GM21576 (cell line): ENCODE results near the gene TEX29.

Experiments used
- ATAC-seq: cut with Tn5 transposase; IDR thresholded peaks from one replicate; pipeline ENCODE4 v1.9.1; 2021; ENCODE audit warnings: mild to moderate bottlenecking, moderate library complexity; ENCODE audit not compliant: unreplicated experiment

TEX29 gene

GRCh38 chr13:111319998-111320911, at the start of gene TEX29:
Gene TEX29, plus strand, starts transcription at chr13:111320642. Its CDS starts 249 bp downstream, at chr13:111320891.
- no peak for ATAC-seq

- ATAC-seq = no peak
Measured at GRCh38 chr13:111270765-111271698, 49.4 kb upstream of the TEX29 start.

DNA sequence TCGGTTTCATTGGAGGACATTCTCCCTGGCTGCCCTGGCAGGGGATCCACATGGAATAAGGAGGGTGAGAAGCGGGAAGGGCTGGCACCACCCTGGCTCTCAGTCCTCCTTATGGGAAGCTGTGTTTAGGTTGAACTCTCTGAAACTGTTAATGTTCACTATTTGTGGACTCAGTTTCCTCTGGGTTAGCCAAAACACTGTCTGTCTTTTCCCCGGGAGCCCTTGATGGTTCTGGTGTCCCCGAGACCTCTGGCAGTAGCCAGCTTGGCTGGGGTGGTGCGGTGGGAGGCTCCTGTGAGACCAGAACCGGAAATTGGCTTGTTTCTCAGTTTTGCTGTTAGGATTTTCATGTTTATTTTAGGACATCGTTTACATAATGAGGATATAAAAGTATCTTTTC, 48.3 kb upstream of the TEX29 start:
- no peak for ATAC-seq

- no peak for ATAC-seq
Measured at GRCh38 chr13:111275382-111275781, 45.1 kb upstream of the TEX29 start.

DNA sequence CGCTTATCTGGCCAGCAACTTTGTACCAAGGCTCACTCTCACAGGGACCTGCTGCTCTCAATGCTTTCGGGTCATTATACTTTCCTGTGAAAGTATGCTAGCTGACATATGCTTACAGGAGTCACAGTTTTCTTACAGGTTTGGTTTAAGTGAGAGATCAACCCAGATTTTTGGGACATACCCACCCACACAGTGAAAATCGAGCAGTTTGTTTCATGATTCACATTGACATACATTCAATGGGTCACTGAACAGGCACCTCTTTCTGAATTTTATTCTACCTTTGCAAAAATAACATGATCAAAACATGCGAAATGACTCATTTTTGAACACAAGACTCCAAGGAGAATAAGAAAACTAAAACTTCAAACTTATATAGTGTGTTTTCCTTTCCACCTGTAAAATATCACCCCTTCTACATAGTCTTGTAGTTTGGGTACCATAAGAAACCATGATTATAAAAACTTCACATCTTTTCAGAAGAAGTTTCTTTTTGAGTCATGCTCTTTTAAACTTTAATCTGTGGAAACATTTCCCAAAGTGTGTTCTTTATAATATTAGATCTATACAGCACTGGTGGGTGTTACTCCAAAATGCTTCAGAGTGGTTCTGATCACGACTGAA, 44.3 kb upstream of the TEX29 start:
- no peak for ATAC-seq

- ATAC-seq = no peak
Measured at GRCh38 chr13:111278258-111278657, 42.2 kb upstream of the TEX29 start.

DNA sequence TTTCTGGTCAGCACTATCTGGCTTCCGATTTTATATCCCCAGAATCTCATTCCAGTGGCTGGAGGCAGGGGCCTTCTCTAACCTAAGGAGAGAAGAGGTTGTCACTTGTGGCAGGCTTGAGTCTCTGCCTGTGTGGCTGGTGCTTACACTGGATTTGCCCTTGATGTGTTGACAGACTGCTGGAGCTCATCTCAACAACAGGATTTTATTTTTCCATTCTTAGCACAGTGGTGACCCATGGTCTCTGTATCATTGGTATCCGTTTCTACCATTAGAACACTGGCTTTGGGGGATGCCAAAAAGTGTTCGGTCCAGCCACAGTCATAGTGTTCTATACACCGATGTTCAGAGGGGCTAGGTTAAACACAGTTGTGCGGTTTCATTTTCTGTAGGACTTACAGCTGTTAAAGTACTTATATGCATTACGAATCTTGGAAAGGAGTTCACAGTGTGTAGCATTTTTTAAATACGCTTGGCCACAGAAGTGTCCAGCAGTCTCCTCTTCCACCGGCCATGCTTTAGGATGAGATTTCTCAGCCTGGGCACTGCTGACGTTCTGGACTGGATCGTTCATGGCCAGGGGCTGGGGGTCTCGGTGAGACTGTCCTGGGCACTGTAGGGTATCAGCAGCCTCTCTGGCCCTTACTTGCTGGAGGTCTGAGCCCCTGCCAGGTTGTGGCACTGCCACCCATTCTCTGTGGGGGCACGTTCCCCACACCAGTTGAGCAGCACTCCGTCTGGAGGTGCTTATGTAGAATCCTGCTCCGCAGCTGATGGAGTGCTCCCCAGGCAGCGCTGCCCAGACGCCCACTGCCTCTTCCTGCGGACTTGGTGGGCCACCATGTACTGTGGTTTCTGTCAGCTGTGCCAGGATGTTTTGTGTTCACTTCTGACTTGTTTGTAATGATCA, 41.4 kb upstream of the TEX29 start:
- no peak for ATAC-seq

DNA sequence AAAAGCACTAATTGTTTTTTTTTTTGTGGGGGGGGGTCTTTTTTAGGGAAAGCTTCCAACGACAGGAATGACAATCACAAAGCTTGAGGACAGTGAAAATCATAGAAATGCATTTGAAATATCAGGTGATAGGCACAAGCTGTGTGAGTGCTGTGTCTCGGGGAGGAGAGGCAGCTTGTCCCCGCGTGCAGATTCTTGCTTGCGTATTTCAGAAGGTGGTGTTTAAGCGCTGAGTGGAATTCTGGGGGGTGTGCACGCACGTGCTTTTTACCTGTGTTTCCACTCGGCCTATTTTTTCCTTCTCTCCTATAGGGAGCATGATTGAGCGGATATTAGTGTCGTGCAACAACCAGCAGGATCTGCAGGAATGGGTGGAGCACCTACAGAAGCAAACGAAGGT, 40.2 kb upstream of the TEX29 start:
- no peak for ATAC-seq

DNA sequence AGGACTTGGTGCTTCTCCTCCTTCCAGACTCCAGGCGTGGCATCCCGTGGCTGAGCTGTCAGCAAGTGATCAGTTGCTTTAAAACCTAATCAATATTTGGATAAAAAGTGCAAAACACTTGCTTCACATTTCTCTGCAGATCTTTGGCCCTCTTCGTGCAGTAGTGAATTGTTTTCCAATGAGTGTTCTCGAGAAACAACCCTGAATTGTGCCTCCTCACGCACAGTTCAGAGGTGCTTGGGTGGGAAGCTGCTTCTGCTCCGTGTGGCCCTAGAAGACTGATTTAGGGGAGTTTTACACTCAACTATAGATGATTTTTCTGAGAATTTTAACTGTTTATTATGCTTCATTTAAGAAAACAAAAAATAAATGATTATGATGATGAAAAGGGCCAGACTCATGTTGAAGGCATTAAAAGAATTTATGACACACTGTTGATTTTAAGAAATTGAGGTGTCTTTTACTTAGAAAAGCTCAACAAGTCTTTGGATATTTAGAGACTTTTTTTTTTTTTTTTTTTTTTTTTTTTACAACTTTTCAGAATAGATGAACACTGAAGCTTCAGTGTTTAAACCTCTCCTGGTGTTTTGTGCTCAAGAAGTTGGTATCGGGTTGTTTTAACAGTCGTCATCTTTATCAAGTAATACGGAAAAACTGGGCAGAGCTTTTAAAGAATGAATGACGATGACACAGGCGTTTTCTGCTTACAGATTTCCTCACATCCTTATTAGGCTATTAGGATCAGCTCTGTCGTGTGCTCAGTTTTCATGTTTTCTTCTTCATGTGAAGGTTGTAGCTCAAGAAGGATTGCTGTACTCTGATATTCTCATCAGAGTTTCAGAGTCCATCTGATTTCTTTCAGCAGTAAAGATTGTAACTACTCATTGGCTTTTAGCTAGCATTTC, 39.5 kb upstream of the TEX29 start:
- no peak for ATAC-seq

DNA sequence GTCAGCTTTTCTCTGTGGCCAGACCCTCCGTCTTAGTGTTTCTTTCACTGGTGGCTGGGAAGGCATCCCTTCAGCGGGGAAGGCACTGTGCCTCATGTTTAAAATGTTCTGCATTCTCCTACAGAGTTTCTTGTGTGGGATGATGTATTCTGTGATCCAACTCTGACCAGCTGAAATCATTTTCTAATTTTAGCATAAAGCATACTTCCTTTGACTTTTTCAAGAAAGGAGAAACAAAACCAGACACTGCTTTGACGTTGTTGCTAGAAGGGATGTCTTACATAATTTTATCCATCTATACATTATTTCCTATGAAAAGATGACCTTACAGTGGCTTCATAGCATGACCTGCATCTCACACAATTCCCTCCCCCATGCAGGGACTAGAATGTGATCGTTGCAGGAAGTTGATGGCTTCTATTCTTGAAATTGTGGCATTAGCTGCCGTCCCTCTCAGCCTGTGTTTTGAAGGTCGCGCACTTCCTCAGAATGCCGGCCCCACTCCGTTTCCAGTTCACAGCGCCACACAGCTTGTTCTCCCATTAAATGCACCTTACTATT, 38.6 kb upstream of the TEX29 start:
- ATAC-seq = no peak

GRCh38 chr13:111282425-111282824, 38.0 kb upstream of the TEX29 start:
- ATAC-seq = no peak

DNA sequence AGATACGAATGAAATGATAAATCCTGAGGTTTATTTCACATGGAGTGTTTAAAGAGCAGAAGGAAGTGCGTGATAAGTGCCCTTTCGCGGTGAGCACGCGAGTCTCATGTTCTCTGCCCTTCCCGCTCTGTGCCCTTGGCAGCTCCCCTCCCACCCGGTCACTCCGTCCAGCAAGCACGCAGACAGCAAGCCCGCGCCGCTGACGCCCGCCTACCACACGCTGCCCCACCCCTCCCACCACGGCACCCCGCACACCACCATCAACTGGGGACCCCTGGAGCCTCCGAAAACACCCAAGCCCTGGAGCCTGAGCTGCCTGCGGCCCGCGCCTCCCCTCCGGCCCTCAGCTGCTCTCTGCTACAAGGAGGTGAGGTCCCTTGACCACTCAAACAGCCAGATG, 37.4 kb upstream of the TEX29 start:
- ATAC-seq = no peak

- no peak for ATAC-seq
Measured at GRCh38 chr13:111283457-111283856, 37.0 kb upstream of the TEX29 start.

GRCh38 chr13:111283991-111284390, 36.5 kb upstream of the TEX29 start:
- no peak for ATAC-seq

DNA sequence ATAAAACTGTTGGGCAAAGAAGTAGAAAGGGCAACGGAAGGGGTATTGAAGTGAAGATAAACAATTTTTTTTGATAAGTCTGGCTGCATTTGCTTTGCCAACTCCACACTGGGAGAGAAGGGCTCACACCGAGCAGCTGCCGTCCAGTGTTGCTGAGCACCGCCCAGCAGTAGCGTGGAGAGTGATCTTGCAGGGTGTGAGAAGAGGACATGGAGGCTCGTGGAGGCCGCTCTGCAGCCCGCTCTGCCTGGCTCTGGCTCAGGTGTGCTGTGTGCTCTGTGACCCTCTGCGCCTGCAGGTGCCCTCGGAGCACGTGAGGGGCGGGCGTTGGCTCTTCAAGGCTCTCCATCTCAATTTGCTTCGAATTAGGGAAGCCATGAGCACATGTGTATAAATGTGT, 35.9 kb upstream of the TEX29 start:
- no peak for ATAC-seq

GRCh38 chr13:111286162-111286561, 34.3 kb upstream of the TEX29 start:
- ATAC-seq = no peak

DNA sequence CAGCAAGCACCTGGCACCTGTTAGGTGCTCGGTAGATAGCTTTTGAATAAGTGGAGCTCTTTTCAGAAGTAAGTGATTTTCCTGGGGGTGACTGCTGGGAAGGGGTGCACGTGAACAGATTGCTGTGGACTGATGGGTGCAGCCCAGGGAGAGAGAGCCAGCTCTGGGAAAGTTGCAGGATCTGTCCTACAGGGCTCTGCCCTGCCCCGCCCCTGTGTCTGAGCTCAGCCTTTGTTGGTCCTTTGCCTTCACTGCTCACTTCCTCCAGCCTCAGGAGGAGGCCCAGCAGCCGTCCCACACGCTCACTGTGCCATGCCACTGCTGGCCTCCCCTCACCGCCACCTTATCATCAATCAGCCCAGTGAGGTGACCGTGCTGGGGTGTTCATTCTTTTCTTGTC, 33.7 kb upstream of the TEX29 start:
- no peak for ATAC-seq

- ATAC-seq = no peak
Measured at GRCh38 chr13:111287201-111287600, 33.2 kb upstream of the TEX29 start.

DNA sequence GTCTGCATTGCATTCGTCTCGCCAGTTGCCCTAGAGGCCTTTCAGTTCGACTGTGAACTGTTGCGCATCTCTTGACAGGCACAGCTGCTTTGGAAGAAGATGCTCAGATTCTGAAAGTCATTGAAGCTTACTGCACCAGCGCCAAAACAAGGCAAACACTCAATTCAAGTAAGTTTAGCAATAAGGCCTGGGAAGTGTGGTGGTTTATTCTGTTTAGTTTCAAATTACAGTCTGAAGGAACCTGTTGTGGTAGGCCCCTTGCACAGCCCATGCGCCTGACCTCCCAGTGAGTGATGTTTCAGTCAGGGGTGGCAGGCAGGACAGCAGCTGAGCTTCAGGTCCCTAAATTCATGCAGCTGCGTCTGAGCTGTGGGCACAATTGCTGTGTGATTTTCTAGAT, 32.2 kb upstream of the TEX29 start:
- ATAC-seq = no peak
